NCI-H446 (cell line): ENCODE results near the gene SPDYE2B.
"Not testable (repeated sequence)": the region's sequence is repeated elsewhere in the genome, so short reads cannot be mapped to it uniquely, and the experiment has no call there.

Source experiments
- DNase-seq, 2 experiments: peaks; one replicate each; lab custom pipeline; 2025; lab: John Stamatoyannopoulos, UW

Gene SPDYE2B

GRCh38 chr7:102649924-102650323 lies at the start of gene SPDYE2B:
Gene SPDYE2B (plus strand): TSS chr7:102650319. CDS start chr7:102652349, 2,030 bp downstream.
- DNase-seq: not testable (repeated sequence)

- DNase-seq: not testable (repeated sequence)
Observed at GRCh38 chr7:102602317-102602716, 47.8 kb upstream of the SPDYE2B start.

- not testable (repeated sequence) for DNase-seq
Observed at GRCh38 chr7:102604431-102605145, 45.5 kb upstream of the SPDYE2B start.

GRCh38 chr7:102606848-102607247 lies 43.3 kb upstream of the SPDYE2B start:
- not testable (repeated sequence) for DNase-seq

GRCh38 chr7:102609734-102610133 lies 40.4 kb upstream of the SPDYE2B start:
- not testable (repeated sequence) for DNase-seq

GRCh38 chr7:102610441-102610840 lies 39.7 kb upstream of the SPDYE2B start:
- not testable (repeated sequence) for DNase-seq

GRCh38 chr7:102611013-102611674 lies 39.0 kb upstream of the SPDYE2B start:
- not testable (repeated sequence) for DNase-seq

GRCh38 chr7:102611675-102612325 lies 38.3 kb upstream of the SPDYE2B start:
- DNase-seq: not testable (repeated sequence)

GRCh38 chr7:102613575-102614345 lies 36.4 kb upstream of the SPDYE2B start:
- DNase-seq: not testable (repeated sequence)

GRCh38 chr7:102614346-102614697 lies 35.8 kb upstream of the SPDYE2B start:
- DNase-seq: not testable (repeated sequence)

GRCh38 chr7:102614873-102615272 lies 35.2 kb upstream of the SPDYE2B start:
- not testable (repeated sequence) for DNase-seq

GRCh38 chr7:102615930-102616329 lies 34.2 kb upstream of the SPDYE2B start:
- DNase-seq: not testable (repeated sequence)

GRCh38 chr7:102616507-102617125 lies 33.5 kb upstream of the SPDYE2B start, which contains the start of gene RASA4:
Gene RASA4 (minus strand): TSS chr7:102616756. CDS start chr7:102616689, 67 bp downstream.
- not testable (repeated sequence) for DNase-seq

- not testable (repeated sequence) for DNase-seq
Observed at GRCh38 chr7:102618122-102618521, 32.0 kb upstream of the SPDYE2B start.

- DNase-seq: not testable (repeated sequence)
Observed at GRCh38 chr7:102627271-102627904, 22.7 kb upstream of the SPDYE2B start.

GRCh38 chr7:102630622-102631021 lies 19.5 kb upstream of the SPDYE2B start:
- DNase-seq: not testable (repeated sequence)

- not testable (repeated sequence) for DNase-seq
Observed at GRCh38 chr7:102634299-102634698, 15.8 kb upstream of the SPDYE2B start.

- DNase-seq: not testable (repeated sequence)
Observed at GRCh38 chr7:102635354-102635753, 14.8 kb upstream of the SPDYE2B start.

GRCh38 chr7:102636956-102637355 lies 13.2 kb upstream of the SPDYE2B start:
- not testable (repeated sequence) for DNase-seq

- DNase-seq: not testable (repeated sequence)
Observed at GRCh38 chr7:102638848-102639247, 11.3 kb upstream of the SPDYE2B start.

- not testable (repeated sequence) for DNase-seq
Observed at GRCh38 chr7:102642691-102643090, 7.4 kb upstream of the SPDYE2B start, which contains the start of gene UPK3BL1. Gene UPK3BL1 (minus strand): TSS chr7:102642791. CDS start chr7:102642741, 50 bp downstream.
